GM23338 (cell line): ENCODE measurements around the gene PLSCR4. TPM values are rescaled to one million over a fixed set of nuclear protein-coding genes. Genes with fewer than 3 reads are reported as not detected.

Experiments
- CREB1 ChIP-seq: fragments of 250-450 bp; sonication (Bioruptor Pico); IDR thresholded peaks from 2 replicates; pipeline ENCODE4 v1.5.0; 2020; ENCODE audit warnings: low read depth, mild to moderate bottlenecking, moderate library complexity
- CTCF ChIP-seq, 2 experiments: fragments of 200-600 bp in 1 of 2; sonication (generic) in 1 of 2; conservative IDR thresholded peaks; 2 replicates each; pipeline versions ENCODE4 v1.5.1 to v1.6.1; 2016 to 2017; ENCODE audit warnings: antibody characterized with exemption in 2 of 2, low read depth in 2 of 2, mild to moderate bottlenecking in 2 of 2, moderate library complexity in 1 of 2
- ETS1 ChIP-seq: IDR thresholded peaks from 2 replicates; pipeline ENCODE4 v1.6.1; 2016; ENCODE audit warnings: antibody characterized with exemption
- EZH2 ChIP-seq: fragments of 200-600 bp; sonication (generic); IDR thresholded peaks from one replicate; pipeline ENCODE4 v1.8.0; 2017; ENCODE audit warnings: antibody characterized with exemption, mild to moderate bottlenecking, low read depth; ENCODE audit not compliant: unreplicated experiment
- EZH2phosphoT487 ChIP-seq: fragments of 200-600 bp; sonication (generic); IDR thresholded peaks from one replicate; pipeline ENCODE4 v1.8.1; 2018; ENCODE audit warnings: antibody characterized with exemption; ENCODE audit not compliant: unreplicated experiment
- JUNB ChIP-seq: IDR thresholded peaks from one replicate; pipeline ENCODE4 v1.6.1; 2016; ENCODE audit warnings: antibody characterized with exemption; ENCODE audit not compliant: unreplicated experiment
- NANOG ChIP-seq: IDR thresholded peaks from 2 replicates; pipeline ENCODE4 v1.6.1; 2016; ENCODE audit warnings: antibody characterized with exemption, borderline replicate concordance
- POLR2AphosphoS5 ChIP-seq: IDR thresholded peaks from 2 replicates; pipeline ENCODE4 v1.6.1; 2016; ENCODE audit warnings: antibody characterized with exemption, low read depth
- REST ChIP-seq: IDR thresholded peaks from one replicate; pipeline ENCODE4 v1.6.1; 2018; ENCODE audit warnings: antibody characterized with exemption; ENCODE audit not compliant: unreplicated experiment
- ZNF114 ChIP-seq: fragments of 250-450 bp; sonication (Bioruptor Pico); IDR thresholded peaks from 2 replicates; pipeline ENCODE4 v1.5.0; 2020; ENCODE audit warnings: mild to moderate bottlenecking, moderate library complexity
- ZNF331 ChIP-seq: fragments of 250-450 bp; sonication (Bioruptor Pico); IDR thresholded peaks from 2 replicates; pipeline ENCODE4 v1.5.0; 2020; ENCODE audit warnings: low read depth, mild to moderate bottlenecking, moderate library complexity
- polyA plus RNA-seq: library from polyadenylated mRNA; unstranded; fragments of >200 nt; fragmentation: Nextera tagmentation; extraction: Ambion mirVana; gene quantifications from 2 replicates; pipeline ENCODE4 v1.2.1, GENCODE V29; 2016
- total RNA-seq: library from RNA; depleted of rRNA; stranded (reverse); fragments of >200 nt; shearing (Covaris generic); gene quantifications from 2 replicates; pipeline ENCODE4 v1.2.3, GENCODE V29; 2014
- TF ChIP-seq, protein P1 (sequence below): fragments of 250-450 bp; sonication (Bioruptor Pico); IDR thresholded peaks from 2 replicates; pipeline ENCODE4 v1.5.0; 2020; ENCODE audit warnings: mild to moderate bottlenecking, moderate library complexity

The PLSCR4 gene
- total and polyA plus RNA-seq, 2 experiments from 2014 or later, result 1.4 to 5.2 TPM

DNA sequence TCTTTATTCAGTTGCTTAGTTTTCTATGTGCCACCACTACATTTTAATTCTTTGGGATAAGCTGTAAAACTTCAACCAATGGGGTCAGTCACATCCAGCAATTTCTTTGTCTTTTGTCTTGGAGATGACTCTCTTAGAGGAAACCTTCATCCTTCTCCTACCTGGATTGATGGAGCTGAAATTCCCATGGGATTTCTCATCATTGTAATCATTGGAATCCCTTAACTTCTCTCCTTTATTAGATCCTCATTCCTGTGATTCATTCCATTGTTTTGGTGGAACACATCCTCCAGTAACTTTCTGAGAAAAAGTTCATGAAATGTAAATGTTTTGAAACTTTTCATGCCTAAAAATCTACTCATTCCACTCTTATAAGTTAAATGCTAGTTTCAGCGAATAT is 80.3 kb downstream of the PLSCR4 start (continued):
- TF ChIP-seq, protein P1, sequence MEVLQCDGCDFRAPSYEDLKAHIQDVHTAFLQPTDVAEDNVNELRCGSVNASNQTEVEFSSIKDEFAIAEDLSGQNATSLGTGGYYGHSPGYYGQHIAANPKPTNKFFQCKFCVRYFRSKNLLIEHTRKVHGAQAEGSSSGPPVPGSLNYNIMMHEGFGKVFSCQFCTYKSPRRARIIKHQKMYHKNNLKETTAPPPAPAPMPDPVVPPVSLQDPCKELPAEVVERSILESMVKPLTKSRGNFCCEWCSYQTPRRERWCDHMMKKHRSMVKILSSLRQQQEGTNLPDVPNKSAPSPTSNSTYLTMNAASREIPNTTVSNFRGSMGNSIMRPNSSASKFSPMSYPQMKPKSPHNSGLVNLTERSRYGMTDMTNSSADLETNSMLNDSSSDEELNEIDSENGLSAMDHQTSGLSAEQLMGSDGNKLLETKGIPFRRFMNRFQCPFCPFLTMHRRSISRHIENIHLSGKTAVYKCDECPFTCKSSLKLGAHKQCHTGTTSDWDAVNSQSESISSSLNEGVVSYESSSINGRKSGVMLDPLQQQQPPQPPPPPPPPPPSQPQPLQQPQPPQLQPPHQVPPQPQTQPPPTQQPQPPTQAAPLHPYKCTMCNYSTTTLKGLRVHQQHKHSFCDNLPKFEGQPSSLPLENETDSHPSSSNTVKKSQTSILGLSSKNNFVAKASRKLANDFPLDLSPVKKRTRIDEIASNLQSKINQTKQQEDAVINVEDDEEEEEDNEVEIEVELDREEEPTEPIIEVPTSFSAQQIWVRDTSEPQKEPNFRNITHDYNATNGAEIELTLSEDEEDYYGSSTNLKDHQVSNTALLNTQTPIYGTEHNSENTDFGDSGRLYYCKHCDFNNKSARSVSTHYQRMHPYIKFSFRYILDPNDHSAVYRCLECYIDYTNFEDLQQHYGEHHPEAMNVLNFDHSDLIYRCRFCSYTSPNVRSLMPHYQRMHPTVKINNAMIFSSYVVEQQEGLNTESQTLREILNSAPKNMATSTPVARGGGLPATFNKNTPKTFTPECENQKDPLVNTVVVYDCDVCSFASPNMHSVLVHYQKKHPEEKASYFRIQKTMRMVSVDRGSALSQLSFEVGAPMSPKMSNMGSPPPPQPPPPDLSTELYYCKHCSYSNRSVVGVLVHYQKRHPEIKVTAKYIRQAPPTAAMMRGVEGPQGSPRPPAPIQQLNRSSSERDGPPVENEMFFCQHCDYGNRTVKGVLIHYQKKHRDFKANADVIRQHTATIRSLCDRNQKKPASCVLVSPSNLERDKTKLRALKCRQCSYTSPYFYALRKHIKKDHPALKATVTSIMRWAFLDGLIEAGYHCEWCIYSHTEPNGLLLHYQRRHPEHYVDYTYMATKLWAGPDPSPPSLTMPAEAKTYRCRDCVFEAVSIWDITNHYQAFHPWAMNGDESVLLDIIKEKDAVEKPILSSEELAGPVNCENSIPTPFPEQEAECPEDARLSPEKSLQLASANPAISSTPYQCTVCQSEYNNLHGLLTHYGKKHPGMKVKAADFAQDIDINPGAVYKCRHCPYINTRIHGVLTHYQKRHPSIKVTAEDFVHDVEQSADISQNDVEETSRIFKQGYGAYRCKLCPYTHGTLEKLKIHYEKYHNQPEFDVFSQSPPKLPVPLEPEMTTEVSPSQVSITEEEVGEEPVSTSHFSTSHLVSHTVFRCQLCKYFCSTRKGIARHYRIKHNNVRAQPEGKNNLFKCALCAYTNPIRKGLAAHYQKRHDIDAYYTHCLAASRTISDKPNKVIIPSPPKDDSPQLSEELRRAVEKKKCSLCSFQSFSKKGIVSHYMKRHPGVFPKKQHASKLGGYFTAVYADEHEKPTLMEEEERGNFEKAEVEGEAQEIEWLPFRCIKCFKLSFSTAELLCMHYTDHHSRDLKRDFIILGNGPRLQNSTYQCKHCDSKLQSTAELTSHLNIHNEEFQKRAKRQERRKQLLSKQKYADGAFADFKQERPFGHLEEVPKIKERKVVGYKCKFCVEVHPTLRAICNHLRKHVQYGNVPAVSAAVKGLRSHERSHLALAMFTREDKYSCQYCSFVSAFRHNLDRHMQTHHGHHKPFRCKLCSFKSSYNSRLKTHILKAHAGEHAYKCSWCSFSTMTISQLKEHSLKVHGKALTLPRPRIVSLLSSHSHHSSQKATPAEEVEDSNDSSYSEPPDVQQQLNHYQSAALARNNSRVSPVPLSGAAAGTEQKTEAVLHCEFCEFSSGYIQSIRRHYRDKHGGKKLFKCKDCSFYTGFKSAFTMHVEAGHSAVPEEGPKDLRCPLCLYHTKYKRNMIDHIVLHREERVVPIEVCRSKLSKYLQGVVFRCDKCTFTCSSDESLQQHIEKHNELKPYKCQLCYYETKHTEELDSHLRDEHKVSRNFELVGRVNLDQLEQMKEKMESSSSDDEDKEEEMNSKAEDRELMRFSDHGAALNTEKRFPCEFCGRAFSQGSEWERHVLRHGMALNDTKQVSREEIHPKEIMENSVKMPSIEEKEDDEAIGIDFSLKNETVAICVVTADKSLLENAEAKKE (CRISPR knock-in tag), result no peak
- TF ChIP-seq REST, result no peak
- no peak for TF ChIP-seq EZH2phosphoT487
- TF ChIP-seq CREB1 (CRISPR knock-in tag), result no peak
- TF ChIP-seq JUNB, result no peak
- no peak for TF ChIP-seq ZNF331 (CRISPR knock-in tag)
- no peak for TF ChIP-seq POLR2AphosphoS5
- no peak for TF ChIP-seq ETS1
- TF ChIP-seq NANOG, result no peak
- TF ChIP-seq ZNF114 (CRISPR knock-in tag), result no peak
- no peak for TF ChIP-seq CTCF (conservative IDR thresholded peaks at IDR 0.05; ENCODE audit: low read depth in 2 of 2)
- no peak for TF ChIP-seq EZH2
